ENCODE results near the gene PCDHGB7.

DNA sequence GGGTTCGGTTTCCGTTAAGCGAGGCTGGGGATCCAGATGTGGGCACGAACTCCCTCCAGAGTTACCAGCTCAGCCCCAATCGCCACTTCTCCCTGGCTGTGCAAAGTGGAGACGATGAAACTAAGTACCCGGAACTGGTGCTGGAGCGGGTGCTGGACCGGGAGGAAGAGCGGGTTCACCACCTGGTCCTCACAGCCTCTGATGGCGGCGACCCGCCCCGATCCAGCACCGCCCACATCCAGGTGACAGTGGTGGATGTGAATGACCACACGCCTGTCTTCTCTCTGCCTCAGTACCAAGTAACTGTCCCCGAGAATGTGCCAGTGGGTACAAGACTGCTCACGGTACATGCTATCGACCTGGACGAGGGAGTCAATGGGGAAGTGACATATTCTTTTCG is 34.1 kb upstream of the PCDHGB7 start:
- no peak for TF ChIP-seq EZH2 (IDR thresholded peaks at IDR 0.05; ENCODE audit: borderline replicate concordance, insufficient read depth, low read length, poor library complexity, severe bottlenecking)
- TF ChIP-seq, protein P1, sequence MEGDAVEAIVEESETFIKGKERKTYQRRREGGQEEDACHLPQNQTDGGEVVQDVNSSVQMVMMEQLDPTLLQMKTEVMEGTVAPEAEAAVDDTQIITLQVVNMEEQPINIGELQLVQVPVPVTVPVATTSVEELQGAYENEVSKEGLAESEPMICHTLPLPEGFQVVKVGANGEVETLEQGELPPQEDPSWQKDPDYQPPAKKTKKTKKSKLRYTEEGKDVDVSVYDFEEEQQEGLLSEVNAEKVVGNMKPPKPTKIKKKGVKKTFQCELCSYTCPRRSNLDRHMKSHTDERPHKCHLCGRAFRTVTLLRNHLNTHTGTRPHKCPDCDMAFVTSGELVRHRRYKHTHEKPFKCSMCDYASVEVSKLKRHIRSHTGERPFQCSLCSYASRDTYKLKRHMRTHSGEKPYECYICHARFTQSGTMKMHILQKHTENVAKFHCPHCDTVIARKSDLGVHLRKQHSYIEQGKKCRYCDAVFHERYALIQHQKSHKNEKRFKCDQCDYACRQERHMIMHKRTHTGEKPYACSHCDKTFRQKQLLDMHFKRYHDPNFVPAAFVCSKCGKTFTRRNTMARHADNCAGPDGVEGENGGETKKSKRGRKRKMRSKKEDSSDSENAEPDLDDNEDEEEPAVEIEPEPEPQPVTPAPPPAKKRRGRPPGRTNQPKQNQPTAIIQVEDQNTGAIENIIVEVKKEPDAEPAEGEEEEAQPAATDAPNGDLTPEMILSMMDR (IDR thresholded peaks at IDR 0.05; ENCODE audit: poor library complexity, severe bottlenecking) = no peak
- TF ChIP-seq MXI1 (conservative IDR thresholded peaks at IDR 0.05; ENCODE audit: poor library complexity, severe bottlenecking) = no peak
- TF ChIP-seq, protein P2, sequence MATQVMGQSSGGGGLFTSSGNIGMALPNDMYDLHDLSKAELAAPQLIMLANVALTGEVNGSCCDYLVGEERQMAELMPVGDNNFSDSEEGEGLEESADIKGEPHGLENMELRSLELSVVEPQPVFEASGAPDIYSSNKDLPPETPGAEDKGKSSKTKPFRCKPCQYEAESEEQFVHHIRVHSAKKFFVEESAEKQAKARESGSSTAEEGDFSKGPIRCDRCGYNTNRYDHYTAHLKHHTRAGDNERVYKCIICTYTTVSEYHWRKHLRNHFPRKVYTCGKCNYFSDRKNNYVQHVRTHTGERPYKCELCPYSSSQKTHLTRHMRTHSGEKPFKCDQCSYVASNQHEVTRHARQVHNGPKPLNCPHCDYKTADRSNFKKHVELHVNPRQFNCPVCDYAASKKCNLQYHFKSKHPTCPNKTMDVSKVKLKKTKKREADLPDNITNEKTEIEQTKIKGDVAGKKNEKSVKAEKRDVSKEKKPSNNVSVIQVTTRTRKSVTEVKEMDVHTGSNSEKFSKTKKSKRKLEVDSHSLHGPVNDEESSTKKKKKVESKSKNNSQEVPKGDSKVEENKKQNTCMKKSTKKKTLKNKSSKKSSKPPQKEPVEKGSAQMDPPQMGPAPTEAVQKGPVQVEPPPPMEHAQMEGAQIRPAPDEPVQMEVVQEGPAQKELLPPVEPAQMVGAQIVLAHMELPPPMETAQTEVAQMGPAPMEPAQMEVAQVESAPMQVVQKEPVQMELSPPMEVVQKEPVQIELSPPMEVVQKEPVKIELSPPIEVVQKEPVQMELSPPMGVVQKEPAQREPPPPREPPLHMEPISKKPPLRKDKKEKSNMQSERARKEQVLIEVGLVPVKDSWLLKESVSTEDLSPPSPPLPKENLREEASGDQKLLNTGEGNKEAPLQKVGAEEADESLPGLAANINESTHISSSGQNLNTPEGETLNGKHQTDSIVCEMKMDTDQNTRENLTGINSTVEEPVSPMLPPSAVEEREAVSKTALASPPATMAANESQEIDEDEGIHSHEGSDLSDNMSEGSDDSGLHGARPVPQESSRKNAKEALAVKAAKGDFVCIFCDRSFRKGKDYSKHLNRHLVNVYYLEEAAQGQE (IDR thresholded peaks at IDR 0.05; ENCODE audit: borderline replicate concordance) = no peak
- no peak for TF ChIP-seq RAD21 (conservative IDR thresholded peaks at IDR 0.05)
- no peak for TF ChIP-seq POLR2AphosphoS5 (IDR thresholded peaks at IDR 0.05)
- TF ChIP-seq EP300 (conservative IDR thresholded peaks at IDR 0.05; ENCODE audit: poor library complexity, severe bottlenecking) = no peak
- TF ChIP-seq TAF1 (IDR thresholded peaks at IDR 0.05; ENCODE audit: low read depth) = no peak
- TF ChIP-seq SMC3 (conservative IDR thresholded peaks at IDR 0.05; ENCODE audit: poor library complexity) = no peak

Measured in neural cell (in vitro differentiated cells).